ENCODE data around the gene KY. TPM values are rescaled to one million over a fixed set of nuclear protein-coding genes. Genes with fewer than 3 reads are reported as not detected.

The KY gene
- total RNA-seq, 1 experiment from 2014 or later: not detected

DNA sequence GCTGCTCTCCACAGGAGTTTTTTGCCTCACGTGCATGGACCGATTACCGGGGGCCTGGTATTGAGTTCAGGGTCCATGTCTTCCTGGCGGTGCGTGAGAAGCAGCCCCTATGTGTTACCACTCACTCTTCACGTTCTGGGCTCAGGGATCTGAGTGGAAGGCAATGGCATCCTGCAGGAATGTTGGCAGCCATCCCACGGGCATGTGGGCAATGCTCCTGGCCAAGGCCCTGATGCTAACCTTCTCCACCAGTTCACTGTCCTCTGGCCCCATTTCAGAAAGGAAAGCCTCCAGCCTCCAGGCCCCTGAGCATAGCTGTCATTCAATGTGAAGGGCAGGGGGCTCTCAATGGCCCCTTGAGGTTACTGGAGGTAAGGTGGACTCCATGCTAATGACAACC, 43.0 kb upstream of the KY start:
- in situ Hi-C loops (cut with HindIII; ENCODE audit: low pct_unique_long_range_greater_than_20kb, low sequenced_read_pairs) (no loop called here), intact Hi-C loops (cut with micrococcal nuclease; ENCODE audit: unreplicated experiment) (no loop called here)
- TF ChIP-seq, protein P1, sequence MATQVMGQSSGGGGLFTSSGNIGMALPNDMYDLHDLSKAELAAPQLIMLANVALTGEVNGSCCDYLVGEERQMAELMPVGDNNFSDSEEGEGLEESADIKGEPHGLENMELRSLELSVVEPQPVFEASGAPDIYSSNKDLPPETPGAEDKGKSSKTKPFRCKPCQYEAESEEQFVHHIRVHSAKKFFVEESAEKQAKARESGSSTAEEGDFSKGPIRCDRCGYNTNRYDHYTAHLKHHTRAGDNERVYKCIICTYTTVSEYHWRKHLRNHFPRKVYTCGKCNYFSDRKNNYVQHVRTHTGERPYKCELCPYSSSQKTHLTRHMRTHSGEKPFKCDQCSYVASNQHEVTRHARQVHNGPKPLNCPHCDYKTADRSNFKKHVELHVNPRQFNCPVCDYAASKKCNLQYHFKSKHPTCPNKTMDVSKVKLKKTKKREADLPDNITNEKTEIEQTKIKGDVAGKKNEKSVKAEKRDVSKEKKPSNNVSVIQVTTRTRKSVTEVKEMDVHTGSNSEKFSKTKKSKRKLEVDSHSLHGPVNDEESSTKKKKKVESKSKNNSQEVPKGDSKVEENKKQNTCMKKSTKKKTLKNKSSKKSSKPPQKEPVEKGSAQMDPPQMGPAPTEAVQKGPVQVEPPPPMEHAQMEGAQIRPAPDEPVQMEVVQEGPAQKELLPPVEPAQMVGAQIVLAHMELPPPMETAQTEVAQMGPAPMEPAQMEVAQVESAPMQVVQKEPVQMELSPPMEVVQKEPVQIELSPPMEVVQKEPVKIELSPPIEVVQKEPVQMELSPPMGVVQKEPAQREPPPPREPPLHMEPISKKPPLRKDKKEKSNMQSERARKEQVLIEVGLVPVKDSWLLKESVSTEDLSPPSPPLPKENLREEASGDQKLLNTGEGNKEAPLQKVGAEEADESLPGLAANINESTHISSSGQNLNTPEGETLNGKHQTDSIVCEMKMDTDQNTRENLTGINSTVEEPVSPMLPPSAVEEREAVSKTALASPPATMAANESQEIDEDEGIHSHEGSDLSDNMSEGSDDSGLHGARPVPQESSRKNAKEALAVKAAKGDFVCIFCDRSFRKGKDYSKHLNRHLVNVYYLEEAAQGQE (IDR thresholded peaks at IDR 0.05; ENCODE audit: insufficient read depth in 1 of 2, low read depth in 2 of 2, low read length in 1 of 2): no peak
- TF ChIP-seq SIN3A (IDR thresholded peaks at IDR 0.05; ENCODE audit: borderline replicate concordance, insufficient read depth, low read depth, low read length) (no peak), TCF7L2 (IDR thresholded peaks at IDR 0.05; ENCODE audit: low read depth, low read length) (no peak), POLR2AphosphoS5 (IDR thresholded peaks at IDR 0.05; ENCODE audit: low read depth, low read length) (no peak)
- TF ChIP-seq, protein P2, sequence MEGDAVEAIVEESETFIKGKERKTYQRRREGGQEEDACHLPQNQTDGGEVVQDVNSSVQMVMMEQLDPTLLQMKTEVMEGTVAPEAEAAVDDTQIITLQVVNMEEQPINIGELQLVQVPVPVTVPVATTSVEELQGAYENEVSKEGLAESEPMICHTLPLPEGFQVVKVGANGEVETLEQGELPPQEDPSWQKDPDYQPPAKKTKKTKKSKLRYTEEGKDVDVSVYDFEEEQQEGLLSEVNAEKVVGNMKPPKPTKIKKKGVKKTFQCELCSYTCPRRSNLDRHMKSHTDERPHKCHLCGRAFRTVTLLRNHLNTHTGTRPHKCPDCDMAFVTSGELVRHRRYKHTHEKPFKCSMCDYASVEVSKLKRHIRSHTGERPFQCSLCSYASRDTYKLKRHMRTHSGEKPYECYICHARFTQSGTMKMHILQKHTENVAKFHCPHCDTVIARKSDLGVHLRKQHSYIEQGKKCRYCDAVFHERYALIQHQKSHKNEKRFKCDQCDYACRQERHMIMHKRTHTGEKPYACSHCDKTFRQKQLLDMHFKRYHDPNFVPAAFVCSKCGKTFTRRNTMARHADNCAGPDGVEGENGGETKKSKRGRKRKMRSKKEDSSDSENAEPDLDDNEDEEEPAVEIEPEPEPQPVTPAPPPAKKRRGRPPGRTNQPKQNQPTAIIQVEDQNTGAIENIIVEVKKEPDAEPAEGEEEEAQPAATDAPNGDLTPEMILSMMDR (IDR thresholded peaks at IDR 0.05): no peak
- no TSS peak for BruUV-seq (replicated peaks)
- ChIA-PET POLR2A (no interaction called here), CTCF (no interaction called here)
- Histone ChIP-seq H3K36me3 (ENCODE audit: control insufficient read depth, insufficient read depth, low read length) (no peaks in the 10 kb centered on the region), H3K4me1 (ENCODE audit: control insufficient read depth, insufficient read depth, low read length) (no peaks in the 10 kb centered on the region), H3K27me3 (ENCODE audit: control insufficient read depth, insufficient read depth, low read length) (peaks cover 20% of the 10 kb centered on the region; the same call in 1 of the 2 replicates), H3K27ac (ENCODE audit: low read length) (no peak overlapping the region), H3K4me3 (ENCODE audit: low read depth in 2 of 2, low read length in 2 of 2) (no peak overlapping the region), H3K9me3 (ENCODE audit: control insufficient read depth, insufficient read depth, low read depth, low read length) (no peaks in the 10 kb centered on the region)
- DNase-seq (ENCODE audit: low read depth, low spot score): no peak
- ATAC-seq: no peak

- no peaks in the 10 kb centered on the region for H3K36me3 ChIP-seq (ENCODE audit: control insufficient read depth, insufficient read depth, low read length)
- H3K27ac ChIP-seq (ENCODE audit: low read length): no peak overlapping the region
- in situ Hi-C loops (cut with HindIII; ENCODE audit: low pct_unique_long_range_greater_than_20kb, low sequenced_read_pairs) (no loop called here), intact Hi-C loops (cut with micrococcal nuclease; ENCODE audit: unreplicated experiment) (no loop called here)
- TF ChIP-seq, protein P2 (IDR thresholded peaks at IDR 0.05): no peak
- TF ChIP-seq, protein P1 (IDR thresholded peaks at IDR 0.05; ENCODE audit: insufficient read depth in 1 of 2, low read depth in 2 of 2, low read length in 1 of 2): no peak
- no peak for TF ChIP-seq SIN3A (IDR thresholded peaks at IDR 0.05; ENCODE audit: borderline replicate concordance, insufficient read depth, low read depth, low read length)
- H3K4me1 ChIP-seq (ENCODE audit: control insufficient read depth, insufficient read depth, low read length): no peaks in the 10 kb centered on the region
- no peaks in the 10 kb centered on the region for H3K9me3 ChIP-seq (ENCODE audit: control insufficient read depth, insufficient read depth, low read depth, low read length)
- H3K4me3 ChIP-seq (ENCODE audit: low read depth in 2 of 2, low read length in 2 of 2): no peak overlapping the region
- DNase-seq (ENCODE audit: low read depth, low spot score) (no peak), ATAC-seq (no peak)
- no TSS peak for BruUV-seq (replicated peaks)
- H3K27me3 ChIP-seq (ENCODE audit: control insufficient read depth, insufficient read depth, low read length): peaks cover 20% of the 10 kb centered on the region; the same call in 1 of the 2 replicates
- ChIA-PET POLR2A (no interaction called here), CTCF (no interaction called here)
Measured at GRCh38 chr3:134693226-134693625, 42.4 kb upstream of the KY start.

Measured in Panc1 (cell line).